ENCODE results near the gene HCRTR2.
"Not testable (repeated sequence)": the region's sequence is repeated elsewhere in the genome, so short reads cannot be mapped to it uniquely, and the experiment has no call there.

Gene HCRTR2

DNA sequence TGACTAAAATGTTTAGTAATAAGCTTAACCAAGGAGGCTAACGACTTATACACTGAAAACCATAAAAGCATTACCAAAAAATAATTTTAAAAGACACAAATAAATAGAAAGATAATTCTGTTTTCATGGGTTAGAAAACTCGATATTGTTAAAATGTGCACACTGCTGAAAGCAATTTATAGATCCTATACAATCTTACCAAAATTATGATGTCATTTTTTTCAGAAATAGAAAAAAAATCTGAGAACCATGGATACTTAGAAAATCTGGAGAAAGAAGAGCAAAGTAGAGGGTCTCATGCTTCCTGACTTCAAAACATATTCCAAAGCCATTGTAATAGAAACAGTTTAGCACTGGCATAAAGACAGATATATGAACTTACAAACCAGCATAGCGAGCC lies 46.6 kb downstream of the HCRTR2 start:
- DNase-seq (ENCODE audit: low read depth): no peak

DNA sequence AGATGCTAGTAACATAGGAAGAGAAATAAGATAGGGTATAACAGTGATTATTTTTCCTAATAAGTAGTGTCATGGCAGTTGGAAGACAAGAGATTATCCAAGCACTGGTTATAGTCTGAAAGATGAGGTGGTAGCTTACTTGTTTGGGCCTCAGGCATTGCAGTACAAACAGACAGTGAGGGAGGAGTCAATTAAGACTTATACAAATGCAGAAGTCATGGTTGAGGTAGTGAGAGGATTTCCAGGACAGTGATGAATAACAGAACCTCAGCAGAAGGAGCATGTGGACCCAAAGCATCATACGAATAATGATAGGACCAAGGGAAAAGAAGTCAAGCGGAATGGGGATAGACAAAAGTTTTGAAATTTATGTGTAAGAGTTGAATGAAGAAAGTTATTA lies 53.5 kb downstream of the HCRTR2 start:
- no peak for DNase-seq (ENCODE audit: low read depth)

- DNase-seq (ENCODE audit: low read depth): no peak
These were observed 64.8 kb downstream of the HCRTR2 start for GRCh38 chr6:55239099-55239498.

GRCh38 chr6:55240975-55241605 lies 66.8 kb downstream of the HCRTR2 start:
- not testable (repeated sequence) for DNase-seq (ENCODE audit: low read depth)

GRCh38 chr6:55250400-55250799 lies 76.1 kb downstream of the HCRTR2 start:
- no peak for DNase-seq (ENCODE audit: low read depth)

- DNase-seq (ENCODE audit: low read depth): no peak
These were observed 80.8 kb downstream of the HCRTR2 start for GRCh38 chr6:55255113-55255512.

DNA sequence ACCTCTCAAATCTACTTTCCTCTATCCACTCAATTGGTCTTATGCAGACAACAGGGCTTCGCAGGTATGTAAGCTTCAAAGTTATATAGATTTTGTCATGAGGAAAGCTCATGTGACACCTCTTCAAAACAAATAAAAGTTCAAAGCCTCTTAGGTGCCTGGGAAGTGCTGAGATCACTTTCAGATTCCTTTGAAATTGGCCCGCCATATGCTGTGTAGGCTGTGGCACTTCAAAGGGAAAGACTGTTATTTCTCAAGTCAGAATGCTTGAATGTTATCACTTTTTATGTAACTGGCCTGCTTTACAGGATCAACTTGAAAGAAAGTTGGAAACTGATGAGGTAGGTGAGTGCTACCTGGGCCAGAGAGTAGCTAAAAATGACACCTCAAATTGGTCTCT lies 85.9 kb downstream of the HCRTR2 start:
- no peak for DNase-seq (ENCODE audit: low read depth)

- DNase-seq (ENCODE audit: low read depth): no peak
These were observed 91.2 kb downstream of the HCRTR2 start for GRCh38 chr6:55265409-55266114.

DNA sequence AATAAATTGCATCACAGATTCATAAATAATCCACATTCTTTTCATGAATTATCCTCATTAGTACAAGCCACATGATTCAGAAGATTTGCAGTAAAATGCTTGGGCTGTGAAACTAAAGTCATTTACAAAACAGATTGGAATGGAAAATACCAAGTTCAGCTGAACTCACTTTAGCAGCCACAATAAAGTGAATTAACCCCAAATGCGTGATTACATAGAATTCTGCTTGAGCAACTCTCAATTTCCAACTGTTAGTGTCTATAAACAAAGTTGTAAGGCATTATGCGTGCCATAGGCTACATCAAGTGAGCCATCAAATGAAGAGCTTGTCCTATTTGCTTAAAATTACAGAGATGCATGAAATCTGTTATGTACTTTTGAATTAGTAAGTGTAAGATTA lies 92.6 kb downstream of the HCRTR2 start:
- DNase-seq (ENCODE audit: low read depth): no peak

DNA sequence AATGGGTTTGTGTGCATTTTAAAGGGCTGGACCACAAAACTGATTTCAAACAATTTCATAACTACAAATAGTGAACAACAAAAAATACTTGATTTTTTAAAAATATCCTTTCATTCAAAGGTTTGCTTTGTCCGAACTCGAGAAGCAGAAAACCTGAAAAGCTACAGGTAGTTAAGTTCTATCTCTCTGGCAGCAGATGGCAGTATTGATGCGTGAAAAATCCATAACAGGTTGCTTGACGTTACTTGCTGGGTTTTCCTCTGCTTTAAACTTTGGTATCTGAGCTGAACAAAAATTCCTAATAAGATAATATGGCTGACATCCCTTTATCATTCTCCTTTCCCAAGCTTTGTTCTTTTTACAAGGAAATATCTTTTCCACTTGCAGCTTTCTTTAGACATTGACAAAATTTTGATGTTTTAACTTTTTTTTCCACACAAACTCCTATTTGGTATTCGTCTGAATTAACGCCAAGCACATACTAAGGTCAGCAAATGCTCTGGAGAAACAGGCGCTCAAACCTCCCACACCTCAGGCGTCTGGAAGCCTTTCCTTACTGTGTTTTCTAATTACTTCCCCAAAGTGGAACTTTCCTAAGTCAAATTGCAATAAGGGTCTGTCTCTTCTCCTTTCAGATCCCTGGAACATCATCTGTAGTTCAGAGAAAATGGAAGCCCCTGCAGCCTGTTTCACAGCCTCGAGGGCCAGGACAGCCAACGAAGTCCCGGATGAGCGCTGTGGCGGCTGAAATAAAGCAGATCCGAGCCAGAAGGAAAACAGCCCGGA lies 102.6 kb downstream of the HCRTR2 start:
- DNase-seq (ENCODE audit: low read depth): no peak

DNA sequence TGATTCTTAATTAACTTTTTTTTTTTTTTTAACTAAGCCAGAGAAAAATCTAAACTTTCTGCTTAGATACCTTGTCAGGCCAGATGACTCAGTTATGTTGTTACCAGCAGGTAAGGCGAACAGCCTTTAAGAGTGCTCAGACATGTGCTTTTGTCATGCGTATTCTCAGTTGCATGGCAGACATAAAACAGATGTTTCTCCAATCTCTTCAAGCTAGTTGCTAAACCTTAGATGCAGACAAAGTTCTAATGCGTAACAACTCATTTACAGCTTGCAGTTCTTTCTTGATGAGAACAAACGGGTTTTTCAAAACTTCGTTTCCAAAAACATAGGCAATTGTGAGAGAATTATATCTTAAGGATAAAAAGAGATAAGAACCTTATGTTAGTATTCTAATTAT lies 103.3 kb downstream of the HCRTR2 start:
- no peak for DNase-seq (ENCODE audit: low read depth)

DNA sequence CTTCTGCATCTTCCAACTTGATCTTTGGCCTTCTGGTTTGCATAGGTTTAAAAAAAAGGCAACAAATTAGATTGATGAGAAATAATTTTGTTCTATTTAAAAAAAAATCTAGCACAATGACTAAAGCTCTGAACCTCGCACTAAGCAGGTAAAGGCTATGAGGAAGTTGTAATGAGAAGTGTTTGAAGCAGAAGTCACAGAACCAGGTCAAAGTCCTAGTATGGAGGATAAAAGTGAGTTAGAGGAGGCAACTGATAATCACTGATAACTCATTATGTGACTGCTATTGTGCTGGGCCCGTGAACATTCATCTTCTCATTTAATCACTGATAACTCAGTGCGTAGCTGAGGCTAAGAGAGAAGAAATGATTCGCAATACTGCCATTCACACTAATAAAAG lies 106.9 kb downstream of the HCRTR2 start:
- DNase-seq (ENCODE audit: low read depth): no peak

DNA sequence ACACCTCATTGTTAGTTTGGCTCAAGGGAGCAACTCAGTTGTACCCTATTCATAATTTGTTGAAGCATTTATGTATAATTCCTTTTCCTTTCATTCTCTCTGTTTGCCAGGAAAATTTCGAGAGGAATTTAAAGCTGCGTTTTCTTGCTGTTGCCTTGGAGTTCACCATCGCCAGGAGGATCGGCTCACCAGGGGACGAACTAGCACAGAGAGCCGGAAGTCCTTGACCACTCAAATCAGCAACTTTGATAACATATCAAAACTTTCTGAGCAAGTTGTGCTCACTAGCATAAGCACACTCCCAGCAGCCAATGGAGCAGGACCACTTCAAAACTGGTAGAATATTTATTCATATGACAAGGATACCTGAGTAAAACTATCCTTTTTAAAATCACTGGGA lies 107.8 kb downstream of the HCRTR2 start:
- no peak for DNase-seq (ENCODE audit: low read depth)

- DNase-seq (ENCODE audit: low read depth): no peak
These were observed 112.5 kb downstream of the HCRTR2 start for GRCh38 chr6:55286824-55287223.

GRCh38 chr6:55290736-55291135 lies 116.4 kb downstream of the HCRTR2 start:
- DNase-seq (ENCODE audit: low read depth): no peak

DNA sequence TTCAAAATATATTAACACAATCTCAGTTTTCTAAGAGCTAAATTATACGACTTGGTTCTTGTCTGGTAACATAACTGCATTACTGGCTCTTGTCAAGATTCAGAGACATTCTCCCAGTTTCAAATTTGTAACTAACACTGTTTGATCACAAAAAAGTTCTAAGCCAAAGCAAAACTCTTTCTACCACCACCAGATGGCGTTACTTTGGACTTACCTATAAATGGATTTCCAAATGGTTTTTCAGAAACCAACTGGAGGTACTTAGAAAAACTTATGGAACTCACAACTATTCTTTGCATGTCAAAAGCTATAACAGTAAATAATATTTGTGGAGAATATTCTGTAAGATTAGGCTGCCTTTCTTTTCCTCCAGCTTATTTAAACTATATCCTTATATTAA lies 118.8 kb downstream of the HCRTR2 start:
- DNase-seq (ENCODE audit: low read depth): no peak

DNA sequence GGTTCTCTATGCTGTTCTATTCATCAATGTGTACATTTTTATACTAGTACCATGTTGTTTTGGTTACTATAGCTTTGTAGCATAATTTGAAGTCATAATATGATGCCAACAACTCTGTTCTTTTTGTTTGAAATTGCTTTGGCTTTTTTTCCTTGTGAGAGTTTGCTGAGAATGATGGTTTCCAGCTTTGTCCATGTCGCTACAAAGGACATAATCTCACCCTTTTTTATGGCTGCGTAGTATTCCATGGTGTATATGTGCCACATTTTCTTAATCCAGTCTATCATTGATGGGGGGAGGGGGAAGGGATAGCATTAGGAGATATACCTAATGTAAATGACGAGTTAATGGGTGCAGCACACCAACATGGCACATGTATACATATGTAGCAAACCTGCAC lies 122.9 kb downstream of the HCRTR2 start:
- DNase-seq (ENCODE audit: low read depth): not testable (repeated sequence)

DNA sequence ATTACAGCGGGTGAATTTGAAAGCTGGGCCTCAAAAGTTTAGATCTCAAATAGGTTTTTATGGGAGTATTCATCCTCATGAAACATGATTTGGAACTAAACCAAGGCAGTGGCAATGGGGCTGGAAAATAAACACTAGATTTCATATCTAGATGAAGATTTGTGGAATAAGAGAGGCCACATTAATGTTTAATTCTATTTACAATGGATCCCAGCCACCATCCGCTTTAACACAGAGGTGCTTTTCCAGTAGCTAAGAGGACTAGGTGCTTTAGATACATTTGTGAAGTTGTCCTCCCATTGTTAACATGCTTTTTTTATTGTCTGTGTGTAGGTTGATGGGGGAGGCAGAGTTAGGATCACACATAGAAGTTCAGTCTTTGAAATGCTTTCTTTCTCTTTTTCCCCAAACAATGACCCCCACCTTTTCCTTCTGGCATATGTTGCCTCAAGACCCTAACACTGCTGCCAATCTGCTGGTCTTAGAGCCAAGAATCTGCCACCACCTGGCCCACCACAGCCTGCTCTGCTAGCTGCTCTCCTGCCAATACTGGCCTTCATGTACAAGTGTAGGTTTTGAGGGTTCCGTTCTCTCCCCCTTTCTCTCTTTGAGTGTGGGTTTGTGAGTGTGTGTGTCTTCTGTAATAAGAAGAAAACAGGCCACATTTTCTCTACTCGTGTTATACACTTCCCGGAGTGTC lies 125.1 kb downstream of the HCRTR2 start:
- DNase-seq (ENCODE audit: low read depth): no peak

DNA sequence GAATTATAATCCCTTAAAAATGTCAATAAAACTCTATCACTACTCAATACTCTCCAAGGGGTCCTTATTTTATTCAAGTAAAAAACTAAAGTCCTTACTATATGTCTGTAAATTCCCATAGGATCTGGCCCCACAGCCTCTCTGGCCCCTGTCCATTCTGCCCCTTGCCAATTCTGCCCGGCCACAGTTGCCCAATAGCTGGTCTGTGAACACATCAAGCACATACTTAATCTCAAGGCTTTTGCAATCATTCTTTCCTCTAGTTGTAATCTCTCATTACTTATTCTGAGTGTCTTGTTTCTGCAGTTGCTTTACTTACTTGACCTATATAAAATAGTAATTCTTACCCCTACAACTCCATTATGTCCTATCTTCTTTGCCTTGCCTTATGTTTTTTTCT lies 130.4 kb downstream of the HCRTR2 start:
- DNase-seq (ENCODE audit: low read depth): no peak

- no peak for DNase-seq (ENCODE audit: low read depth)
These were observed 145.8 kb downstream of the HCRTR2 start for GRCh38 chr6:55319961-55320695.

- no peak for DNase-seq (ENCODE audit: low read depth)
These were observed 146.4 kb downstream of the HCRTR2 start for GRCh38 chr6:55320696-55321086.

- DNase-seq (ENCODE audit: low read depth): no peak
These were observed 152.9 kb downstream of the HCRTR2 start, which contains the start of gene GFRAL for GRCh38 chr6:55327169-55327568. Gene GFRAL (plus strand): TSS chr6:55327469. CDS start chr6:55327555, 86 bp downstream.
